PC-9 (cell line): ENCODE results near the gene ETV1. TPM values are rescaled to one million over a fixed set of nuclear protein-coding genes. Genes with fewer than 3 reads are reported as not detected.

Source experiments
- BruUV-seq: library from RNA; stranded (reverse); fragments of 400-500 nt; replicated peaks from 2 replicates; lab custom pipeline; 2021; lab: Mats Ljungman, UMichigan
- CTCF ChIA-PET: fragments of 300-600 bp; sonication (Branson Sonifier 250); formaldehyde crosslinking; loops from one replicate; lab custom pipeline; 2022; ENCODE audit warnings: antibody characterized with exemption; lab: Charles Lee
- POLR2A ChIA-PET: fragments of 300-600 bp; sonication (Branson Sonifier 250); formaldehyde crosslinking; loops from one replicate; lab custom pipeline; 2022; ENCODE audit warnings: antibody characterized with exemption; ENCODE audit not compliant: unreplicated experiment; lab: Charles Lee
- DNase-seq, 2 experiments: peaks; one replicate each; pipeline versions ENCODE4 v3.0.0 to v3.0.0-alpha.2; 2015 to 2022; ENCODE audit warnings: mixed read lengths in 1 of 2
- H2AFZ ChIP-seq: fragments of 200-600 bp; sonication (generic); 2 replicates; pipeline ENCODE4 v1.8.1; 2017; ENCODE audit warnings: antibody characterized with exemption
- H3F3A ChIP-seq: fragments of 200-600 bp; sonication (generic); 2 replicates; pipeline ENCODE4 v1.8.1; 2017; ENCODE audit warnings: antibody characterized with exemption, mild to moderate bottlenecking, low read depth; ENCODE audit not compliant: insufficient read depth
- H3K27ac ChIP-seq: fragments of 200-600 bp; sonication (generic); 2 replicates; pipeline ENCODE4 v1.6.1; 2016; ENCODE audit warnings: mixed run types
- H3K27me3 ChIP-seq: fragments of 200-600 bp; sonication (generic); 2 replicates; pipeline ENCODE4 v1.6.1; 2016; ENCODE audit warnings: low read depth, mixed run types; ENCODE audit not compliant: insufficient read depth
- H3K36me3 ChIP-seq: fragments of 200-600 bp; sonication (generic); 2 replicates; pipeline ENCODE4 v1.6.1; 2016; ENCODE audit warnings: low read depth, mixed run types
- H3K4me1 ChIP-seq: fragments of 200-600 bp; sonication (generic); replicated peaks from 2 replicates; pipeline ENCODE4 v1.6.1; 2016; ENCODE audit warnings: mixed run types; ENCODE audit not compliant: insufficient read depth
- H3K4me2 ChIP-seq: fragments of 200-600 bp; sonication (generic); 2 replicates; pipeline ENCODE4 v1.6.1; 2017; ENCODE audit warnings: mixed run types
- H3K4me3 ChIP-seq: fragments of 200-600 bp; sonication (generic); 2 replicates; pipeline ENCODE4 v1.6.1; 2016; ENCODE audit warnings: mixed run types
- H3K79me2 ChIP-seq: fragments of 200-600 bp; sonication (generic); 2 replicates; pipeline ENCODE4 v1.6.1; 2017; ENCODE audit warnings: low read depth, mixed run types
- H3K9me2 ChIP-seq: fragments of 200-600 bp; sonication (generic); 2 replicates; pipeline ENCODE4 v1.8.1; 2017; ENCODE audit warnings: mild to moderate bottlenecking; ENCODE audit not compliant: insufficient read depth
- H3K9me3 ChIP-seq: fragments of 200-600 bp; sonication (generic); 2 replicates; pipeline ENCODE4 v1.8.1; 2016; ENCODE audit warnings: low read depth; ENCODE audit not compliant: insufficient read depth
- H4K20me1 ChIP-seq: fragments of 200-600 bp; sonication (generic); 2 replicates; pipeline ENCODE4 v1.8.1; 2017; ENCODE audit not compliant: insufficient read depth
- CTCF ChIP-seq: fragments of 200-600 bp; sonication (generic); conservative IDR thresholded peaks from 2 replicates; pipeline ENCODE4 v1.6.1; 2017; ENCODE audit warnings: mixed run types, antibody characterized with exemption, mild to moderate bottlenecking, moderate library complexity
- EZH2 ChIP-seq: fragments of 200-600 bp; sonication (generic); IDR thresholded peaks from 2 replicates; pipeline ENCODE4 v1.8.0; 2017; ENCODE audit warnings: antibody characterized with exemption, low read depth
- intact Hi-C: fragments of 100-400 bp; cut with micrococcal nuclease; formaldehyde crosslinking; loops from one replicate; pipeline ENCODE4 v1.10.0; 2022; ENCODE audit not compliant: unreplicated experiment
- total RNA-seq: library from RNA; stranded (reverse); gene quantifications from 2 replicates; pipeline ENCODE4 v1.2.3, GENCODE V29; 2021

ETV1 gene
- total RNA-seq, 1 experiment from 2014 or later = 9.0 TPM

GRCh38 chr7:13851736-13852135 lies 137.7 kb downstream of the ETV1 start:
- POLR2A ChIA-PET = no interaction called here
- no TSS peak for BruUV-seq
- no peak overlapping the region for H2AFZ ChIP-seq
- no peaks in the 10 kb centered on the region for H3K27me3 ChIP-seq
- H3K4me3 ChIP-seq = no peak overlapping the region
- intact Hi-C loops = loop anchor here (5.0 to 10.0 kb wide), 2 partner anchors 109 to 133 kb away; partner anchors contain the start of gene ETV1
- CTCF ChIA-PET = interaction anchor here (0.5 kb wide), 1 partner anchor 118 kb away, joined by 3 read pairs; no protein-coding TSS in a partner anchor
- H3K79me2 ChIP-seq = no peaks in the 10 kb centered on the region
- DNase-seq = no peak
- H3K4me2 ChIP-seq = no peak overlapping the region
- H3K27ac ChIP-seq = no peak overlapping the region
- no peaks in the 10 kb centered on the region for H3K9me2 ChIP-seq
- peaks cover 10% of the 10 kb centered on the region; the same call in 1 of the 2 replicates for H3K9me3 ChIP-seq
- no peaks in the 10 kb centered on the region for H3K36me3 ChIP-seq
- TF ChIP-seq EZH2 (no peak), CTCF (no peak)
- H4K20me1 ChIP-seq = no peaks in the 10 kb centered on the region
- peaks cover 12% of the 10 kb centered on the region for H3F3A ChIP-seq
- peaks cover 11% of the 10 kb centered on the region for H3K4me1 ChIP-seq

GRCh38 chr7:13850185-13850752 lies 139.2 kb downstream of the ETV1 start:
- BruUV-seq = no TSS peak
- Histone ChIP-seq H2AFZ (peak overlapping the region; percentile 2; the same call in 1 of the 2 replicates), H3K4me1 (peaks cover 11% of the 10 kb centered on the region), H4K20me1 (no peaks in the 10 kb centered on the region), H3K9me2 (no peaks in the 10 kb centered on the region), H3F3A (peaks cover 12% of the 10 kb centered on the region), H3K4me3 (no peak overlapping the region), H3K9me3 (peaks cover 10% of the 10 kb centered on the region; the same call in 1 of the 2 replicates), H3K4me2 (peak overlapping the region; percentile 14; the same call in 1 of the 2 replicates), H3K27ac (peak overlapping the region; percentile 33), H3K27me3 (no peaks in the 10 kb centered on the region), H3K36me3 (no peaks in the 10 kb centered on the region), H3K79me2 (no peaks in the 10 kb centered on the region)
- TF ChIP-seq EZH2 (no peak), CTCF (no peak)
- peak; percentile 51 to 91 for DNase-seq
- ChIA-PET POLR2A (interaction anchor here (0.6 to 0.7 kb wide), 3 partner anchors 60 to 160 kb away, joined by 3 to 6 read pairs (median 4); no protein-coding TSS in a partner anchor), CTCF (no interaction called here)
- intact Hi-C loops = loop anchor here (1.0 to 10.0 kb wide), 3 partner anchors 70 to 135 kb away; partner anchors contain the start of gene ETV1

- no peaks in the 10 kb centered on the region for H4K20me1 ChIP-seq
- H3K9me3 ChIP-seq = peaks cover 7% of the 10 kb centered on the region; the same call in 1 of the 2 replicates
- H3K27ac ChIP-seq = peak overlapping the region; percentile 33; the same call in 1 of the 2 replicates
- H3F3A ChIP-seq = peaks cover 12% of the 10 kb centered on the region
- POLR2A ChIA-PET = interaction anchor here (0.6 kb wide), 2 partner anchors 107 to 161 kb away, joined by 3 to 4 read pairs; no protein-coding TSS in a partner anchor
- CTCF ChIA-PET = no interaction called here
- no peaks in the 10 kb centered on the region for H3K9me2 ChIP-seq
- TF ChIP-seq EZH2 (no peak), CTCF (no peak)
- BruUV-seq = no TSS peak
- H3K79me2 ChIP-seq = no peaks in the 10 kb centered on the region
- intact Hi-C loops = no loop called here
- peaks cover 11% of the 10 kb centered on the region for H3K4me1 ChIP-seq
- no peaks in the 10 kb centered on the region for H3K36me3 ChIP-seq
- no peak overlapping the region for H2AFZ ChIP-seq
- H3K4me3 ChIP-seq = no peak overlapping the region
- no peak for DNase-seq
- H3K27me3 ChIP-seq = no peaks in the 10 kb centered on the region
- 0 out of 2 replicates have a peak overlapping the region, but pooled peaks have one; percentile 14 for H3K4me2 ChIP-seq
Observed at GRCh38 chr7:13849163-13849892, 140.1 kb downstream of the ETV1 start.
